HG03135 (cell line): ENCODE measurements around the gene BMP2K.
"Not testable (repeated sequence)": the region's sequence is repeated elsewhere in the genome, so short reads cannot be mapped to it uniquely, and the experiment has no call there.

Source experiments
- ATAC-seq: cut with Tn5 transposase; IDR thresholded peaks from one replicate; pipeline ENCODE4 v1.9.1; 2021; ENCODE audit warnings: mild to moderate bottlenecking, moderate library complexity; ENCODE audit not compliant: unreplicated experiment

The BMP2K gene

DNA sequence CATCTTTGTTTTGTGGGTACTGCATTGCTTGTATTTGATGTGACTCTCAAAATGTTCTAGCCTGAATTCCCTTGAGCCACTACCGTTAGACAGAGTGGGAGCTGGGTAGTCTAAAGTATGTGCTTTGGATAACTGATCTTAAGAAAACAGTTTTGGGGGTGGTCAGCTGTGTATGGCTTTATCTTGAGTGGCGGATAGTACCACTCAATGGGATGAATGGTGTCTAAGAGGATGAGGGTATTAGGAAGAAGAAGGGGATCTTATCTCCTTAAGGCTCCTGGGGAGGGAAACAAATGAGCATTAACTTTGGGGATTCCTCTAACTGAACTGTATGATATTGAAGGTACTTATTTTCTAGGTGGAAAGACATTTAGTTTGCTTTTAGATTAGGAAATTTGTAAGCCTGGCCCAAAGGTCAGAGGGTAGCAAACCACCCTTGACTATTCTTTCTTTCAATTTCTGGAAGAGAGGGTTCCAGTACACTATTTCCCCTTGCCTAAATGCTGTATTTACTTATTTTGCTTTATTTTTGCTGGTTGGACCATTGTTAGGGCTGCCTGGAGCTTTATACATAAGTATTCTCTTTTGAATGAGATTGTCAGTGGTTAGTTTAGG, 11.3 kb downstream of the BMP2K start:
- no peak for ATAC-seq

DNA sequence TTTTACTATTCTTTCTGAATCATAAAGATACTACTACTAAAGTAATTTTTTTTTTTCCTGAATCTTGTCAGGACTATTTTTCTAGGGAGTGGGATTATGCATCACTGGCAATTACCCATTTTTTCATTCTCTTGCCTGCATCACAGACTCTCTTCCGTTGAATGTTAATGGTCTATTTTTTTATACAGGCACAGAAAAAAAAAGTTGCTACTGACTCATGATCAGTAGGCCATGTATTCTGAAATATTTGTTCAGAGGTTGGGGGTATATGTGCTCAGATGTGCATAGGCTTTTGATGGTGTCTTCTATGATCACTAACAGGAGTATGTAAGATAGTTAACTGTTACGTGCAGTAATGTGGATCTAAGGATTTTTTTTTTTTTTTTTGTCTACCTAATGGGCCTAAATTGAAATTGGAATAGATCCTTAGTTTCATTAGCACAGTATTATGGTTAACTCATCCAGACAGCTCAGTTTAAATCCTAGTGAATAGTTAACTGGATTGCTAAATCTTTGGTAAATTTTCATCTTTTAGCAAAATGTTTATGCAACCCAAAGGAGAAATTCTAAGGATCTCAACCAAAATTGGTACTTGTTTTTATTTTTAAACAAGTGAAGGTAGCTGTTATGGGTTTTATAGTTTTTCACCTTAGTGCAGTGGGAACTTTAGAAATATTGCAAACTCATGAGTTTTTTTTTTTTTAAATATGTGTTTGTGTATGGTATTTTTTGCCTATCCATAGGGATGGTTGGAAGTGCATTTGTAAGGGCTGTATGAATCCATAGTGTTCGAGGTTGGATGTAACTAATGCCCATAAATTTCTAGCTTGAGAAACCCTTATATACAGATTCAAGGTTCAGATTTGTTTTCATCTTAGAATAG, 12.1 kb downstream of the BMP2K start:
- no peak for ATAC-seq

- not testable (repeated sequence) for ATAC-seq
These were observed 19.7 kb downstream of the BMP2K start for GRCh38 chr4:78795594-78796416.

DNA sequence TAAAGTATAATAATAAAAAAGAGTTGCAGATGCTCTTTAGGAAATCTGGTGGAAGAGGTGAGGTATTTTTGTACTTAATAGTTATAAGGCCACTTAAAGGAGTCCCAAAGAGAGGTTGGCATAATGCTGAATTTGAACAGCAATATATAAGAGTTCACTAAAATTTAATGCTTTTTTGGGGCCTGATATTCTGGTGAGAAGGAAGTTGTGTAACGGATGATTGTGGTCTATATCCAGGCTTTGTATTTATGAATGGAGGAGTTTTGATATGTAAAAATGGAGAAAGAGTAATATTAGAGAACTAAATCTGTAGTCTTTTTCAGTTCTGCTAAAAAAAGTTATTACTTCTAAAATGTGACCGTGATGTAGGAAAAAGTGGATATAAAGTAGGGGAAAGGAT, 20.4 kb downstream of the BMP2K start:
- ATAC-seq = no peak

DNA sequence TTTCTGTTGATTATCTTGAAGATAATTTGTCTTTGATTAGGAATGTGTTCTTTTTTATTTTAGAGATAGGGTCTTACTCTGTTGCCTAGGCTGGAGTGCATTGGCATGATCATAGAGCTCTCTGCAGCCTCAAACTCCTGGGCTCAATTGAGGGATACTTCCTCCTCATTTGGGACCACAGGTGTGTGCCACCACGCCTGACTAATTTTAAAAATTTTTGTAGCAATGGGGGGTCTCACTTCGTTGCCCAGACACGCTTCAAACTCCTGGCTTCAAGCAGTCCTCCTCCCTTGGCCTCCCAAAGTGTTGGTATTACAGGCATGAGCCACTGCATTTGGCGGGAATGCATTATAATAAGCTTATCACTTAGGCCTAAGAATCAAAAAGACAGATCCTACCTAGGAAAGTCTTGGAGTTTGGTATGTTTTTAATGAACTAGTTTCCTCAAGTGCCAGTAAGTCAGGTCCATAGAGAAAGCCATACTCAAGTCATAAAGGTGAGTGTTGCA, 21.7 kb downstream of the BMP2K start:
- no peak for ATAC-seq

DNA sequence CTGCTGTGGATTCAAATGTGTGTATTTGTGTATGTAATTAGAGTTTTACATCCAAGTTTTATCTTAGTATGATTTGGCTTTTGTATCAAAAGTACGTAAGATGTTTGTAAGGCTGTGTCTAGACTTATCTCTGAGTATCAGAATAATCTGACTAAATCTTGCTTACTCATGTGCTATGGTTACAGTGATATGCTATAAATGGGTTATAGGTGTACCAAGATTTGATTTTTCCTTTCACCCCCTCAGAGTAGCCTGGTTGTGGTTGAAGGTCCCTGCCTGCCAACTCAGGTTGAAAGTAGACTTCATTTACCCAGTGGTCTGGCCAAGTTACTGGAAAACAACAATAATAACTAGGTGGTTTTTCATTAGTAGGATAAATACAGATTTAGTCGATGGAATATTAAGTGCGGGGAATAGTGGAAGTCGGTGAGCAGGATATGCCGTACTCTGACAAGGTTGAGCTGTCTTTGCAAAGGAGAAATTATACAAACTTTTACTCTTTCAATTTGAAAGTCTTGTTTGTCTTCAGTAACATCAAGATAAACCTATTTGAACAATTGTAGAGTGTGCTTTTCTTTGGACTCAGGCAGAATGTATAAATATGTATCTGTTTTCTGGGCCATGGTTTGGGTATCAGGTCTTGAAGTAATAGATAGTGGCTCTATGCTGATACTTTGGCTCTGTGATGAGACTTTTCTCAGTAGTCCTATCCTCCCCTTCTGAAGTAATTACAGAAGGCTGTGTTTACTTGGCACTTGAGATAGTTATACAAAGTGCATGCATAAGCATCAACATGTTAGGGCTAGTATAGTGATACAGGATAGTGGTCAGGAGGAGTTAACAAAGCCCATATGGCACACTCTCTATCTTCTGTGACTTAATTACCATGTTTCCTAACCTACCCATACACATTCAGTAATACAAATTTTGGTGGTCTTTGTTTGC, 23.7 kb downstream of the BMP2K start:
- ATAC-seq = peak; percentile 51

GRCh38 chr4:78800965-78801364, 24.8 kb downstream of the BMP2K start:
- ATAC-seq = no peak

GRCh38 chr4:78803983-78804382, 27.8 kb downstream of the BMP2K start:
- ATAC-seq = no peak

DNA sequence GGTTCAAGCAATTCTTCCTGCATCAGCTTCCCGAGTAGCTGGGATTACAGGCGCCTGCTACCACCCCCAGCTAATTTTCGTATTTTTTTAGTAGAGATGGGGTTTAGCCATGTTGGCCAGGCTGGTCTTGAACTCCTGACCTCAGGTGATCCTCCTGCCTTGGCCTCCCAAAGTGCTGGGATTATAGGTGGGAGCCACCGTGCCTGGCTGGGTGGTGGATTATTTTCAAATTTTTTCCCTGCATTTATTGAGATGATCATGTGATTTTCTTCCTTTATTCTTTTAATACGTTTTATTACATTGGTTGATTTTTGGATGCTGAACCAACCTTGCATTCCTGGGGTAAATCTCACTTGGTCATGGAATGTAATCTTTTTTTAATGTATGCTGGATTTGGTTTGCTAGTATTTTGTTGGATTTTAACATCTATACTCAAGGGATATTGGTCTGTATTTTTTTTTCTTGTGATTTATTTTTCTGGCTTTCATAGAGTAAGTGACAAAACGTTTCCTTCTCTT, 30.9 kb downstream of the BMP2K start:
- ATAC-seq = no peak

DNA sequence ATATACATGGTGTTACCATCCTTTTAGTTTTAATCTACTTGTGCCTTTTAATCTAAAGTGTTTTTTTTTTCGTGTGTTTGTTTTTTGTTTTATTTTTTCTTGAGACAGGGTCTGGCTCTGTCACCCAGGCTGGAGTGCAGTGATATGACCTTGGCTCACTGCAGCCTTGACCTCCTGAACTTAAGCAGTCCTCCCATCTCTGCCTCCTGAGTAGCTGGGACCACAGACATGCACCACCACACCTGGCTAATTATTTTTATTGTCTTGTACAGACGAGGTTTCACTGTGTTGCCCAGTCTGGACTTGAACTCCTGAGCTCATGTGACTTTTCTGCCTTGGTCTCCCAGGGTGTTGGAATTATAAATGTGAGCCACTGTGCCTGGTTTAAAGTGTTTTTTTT, 33.1 kb downstream of the BMP2K start:
- ATAC-seq = no peak

- ATAC-seq = no peak
These were observed 34.0 kb downstream of the BMP2K start for GRCh38 chr4:78809928-78810835.

DNA sequence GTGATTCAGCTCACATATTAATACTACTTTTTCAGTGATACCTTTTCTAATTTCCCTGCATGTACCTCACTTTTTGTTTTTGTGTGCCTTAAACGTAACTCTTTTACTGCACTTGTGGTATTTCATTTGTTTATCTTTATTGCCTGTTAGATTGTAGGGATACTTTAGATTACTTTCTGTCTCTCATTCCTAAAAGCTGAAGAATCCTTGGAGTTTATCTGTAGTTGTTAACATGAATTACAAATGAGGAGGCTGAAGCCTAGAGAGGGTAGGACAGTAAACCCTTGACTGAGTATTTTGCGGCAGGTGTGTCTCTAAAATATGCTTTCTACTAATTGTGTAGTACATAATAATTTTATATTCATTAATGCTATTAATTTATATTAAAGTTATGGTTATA, 34.9 kb downstream of the BMP2K start:
- ATAC-seq = no peak

DNA sequence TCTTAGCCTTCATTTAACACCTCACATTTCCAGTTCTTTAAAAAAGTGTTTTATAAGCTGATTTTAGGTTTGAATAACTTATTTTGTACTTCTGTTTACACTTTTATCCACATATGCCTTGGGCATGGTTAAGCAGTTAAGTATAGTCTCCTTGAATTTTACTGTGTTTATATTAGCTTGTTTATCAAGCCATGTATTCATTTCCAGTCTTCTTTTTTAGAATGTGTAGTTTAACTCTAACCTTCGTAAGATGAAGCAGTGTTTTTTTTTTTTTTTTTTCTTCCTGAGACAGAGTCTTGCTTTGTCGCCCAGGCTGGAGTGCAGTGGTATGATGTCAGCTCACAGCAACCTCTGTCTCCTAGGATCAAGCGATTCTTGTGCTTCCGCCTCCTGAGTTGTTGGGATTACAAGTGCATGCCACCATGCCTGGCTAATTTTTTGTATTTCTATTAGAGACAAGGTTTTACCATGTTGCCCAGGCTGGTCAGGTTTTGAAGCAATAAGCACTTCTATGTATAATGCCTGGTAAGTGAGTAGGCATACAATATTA, 42.5 kb downstream of the BMP2K start:
- no peak for ATAC-seq

DNA sequence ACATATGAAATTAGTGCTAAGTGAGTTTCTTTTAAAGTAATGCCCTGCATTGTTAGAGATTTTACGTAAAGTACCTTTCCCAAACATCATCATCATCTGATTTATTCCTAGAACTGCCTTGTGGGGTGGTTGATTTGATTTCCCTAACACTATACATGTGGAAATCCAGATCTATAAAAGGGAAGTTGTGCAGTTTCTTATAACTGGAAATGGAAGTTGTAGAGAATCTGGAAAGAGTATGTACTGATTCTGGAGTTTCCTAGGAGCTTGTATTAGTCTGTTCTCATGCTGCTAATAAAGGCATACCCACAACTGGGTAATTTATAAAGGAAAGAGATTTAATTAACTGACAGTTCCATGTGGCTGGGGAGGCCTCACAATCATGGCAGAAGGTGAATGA, 47.9 kb downstream of the BMP2K start:
- ATAC-seq = no peak

- ATAC-seq = no peak
These were observed 51.0 kb downstream of the BMP2K start for GRCh38 chr4:78827191-78827590.

DNA sequence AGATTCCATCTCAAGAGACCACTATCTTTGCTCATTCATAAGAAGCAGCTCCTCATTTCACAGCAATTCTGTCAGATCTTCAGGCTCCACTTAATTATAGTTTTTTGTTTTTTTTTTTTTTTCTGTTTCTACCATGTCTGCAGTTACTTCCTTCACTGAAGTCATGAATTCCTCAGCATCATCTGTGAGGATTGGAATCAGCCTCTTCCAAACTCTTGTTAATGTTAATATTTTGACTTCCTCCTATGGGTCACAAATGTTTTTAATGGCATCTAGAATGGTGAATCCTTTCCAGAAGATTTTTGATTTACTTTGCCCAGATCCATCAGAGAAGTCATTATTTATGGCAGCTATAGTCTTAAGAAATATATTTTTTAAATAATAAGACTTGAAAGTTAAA, 53.1 kb downstream of the BMP2K start:
- ATAC-seq = no peak

GRCh38 chr4:78839676-78840075, 63.5 kb downstream of the BMP2K start:
- ATAC-seq = not testable (repeated sequence)

DNA sequence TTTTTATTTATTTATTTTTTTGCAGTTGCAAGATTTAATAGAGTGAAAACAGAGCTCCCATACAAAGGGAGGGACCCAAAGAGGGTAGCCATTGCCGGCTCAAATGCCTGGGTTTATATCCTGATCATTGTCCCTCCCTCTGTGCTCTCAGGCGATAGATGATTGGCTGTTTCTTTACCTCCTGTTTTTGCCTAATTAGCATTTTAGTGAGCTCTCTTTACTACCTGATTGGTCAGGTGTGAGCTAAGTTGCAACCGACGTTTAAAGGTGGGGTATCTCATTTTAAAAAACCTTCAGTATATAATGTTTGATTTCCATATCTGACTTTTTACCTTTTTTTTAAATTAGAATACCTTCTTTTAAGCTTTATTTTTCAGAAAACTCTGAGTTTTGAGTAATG, 64.1 kb downstream of the BMP2K start:
- not testable (repeated sequence) for ATAC-seq

DNA sequence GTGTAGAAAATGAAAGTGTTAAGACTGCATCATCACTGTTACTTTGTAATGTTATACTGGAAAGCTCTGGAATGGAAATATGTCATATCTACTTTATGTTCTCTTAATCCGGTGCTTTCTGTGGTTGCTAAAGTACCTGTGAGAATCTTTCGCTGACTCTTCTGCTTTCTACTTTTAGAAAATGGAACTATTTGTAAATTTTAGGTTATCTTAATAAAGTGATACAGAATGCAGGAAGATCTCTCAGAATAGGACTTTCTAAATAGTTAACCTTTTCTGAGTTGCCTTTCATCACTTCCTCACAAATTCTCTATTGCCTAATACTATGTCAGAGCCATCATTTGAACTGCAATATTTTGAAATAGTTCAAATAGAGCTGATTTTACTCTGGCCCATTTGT, 69.3 kb downstream of the BMP2K start:
- peak; percentile 91 for ATAC-seq
